ENCODE results near the gene PDRG1.

Gene PDRG1

DNA sequence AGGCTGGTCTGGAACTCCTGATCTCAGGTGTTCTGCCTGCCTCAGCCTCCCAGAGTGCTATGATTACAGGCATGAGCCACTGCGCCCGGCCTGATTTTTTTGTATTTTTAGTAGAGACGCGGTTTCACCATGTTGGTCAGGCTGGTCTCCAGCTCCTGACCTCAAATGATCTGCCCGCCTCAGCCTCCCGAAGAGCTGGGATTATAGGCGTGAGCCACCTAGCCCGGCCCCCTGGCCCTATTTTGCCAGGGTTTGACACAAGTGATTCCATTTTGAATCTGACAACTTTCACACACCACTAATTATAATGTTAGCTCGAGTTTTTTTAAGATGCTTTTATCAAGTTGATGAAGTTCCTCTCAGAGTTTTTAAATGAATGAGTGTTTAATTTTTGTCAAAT, 55.8 kb downstream of the PDRG1 start:
- no peak overlapping the region for H3K9ac ChIP-seq (ENCODE audit: low read depth, low read length)

DNA sequence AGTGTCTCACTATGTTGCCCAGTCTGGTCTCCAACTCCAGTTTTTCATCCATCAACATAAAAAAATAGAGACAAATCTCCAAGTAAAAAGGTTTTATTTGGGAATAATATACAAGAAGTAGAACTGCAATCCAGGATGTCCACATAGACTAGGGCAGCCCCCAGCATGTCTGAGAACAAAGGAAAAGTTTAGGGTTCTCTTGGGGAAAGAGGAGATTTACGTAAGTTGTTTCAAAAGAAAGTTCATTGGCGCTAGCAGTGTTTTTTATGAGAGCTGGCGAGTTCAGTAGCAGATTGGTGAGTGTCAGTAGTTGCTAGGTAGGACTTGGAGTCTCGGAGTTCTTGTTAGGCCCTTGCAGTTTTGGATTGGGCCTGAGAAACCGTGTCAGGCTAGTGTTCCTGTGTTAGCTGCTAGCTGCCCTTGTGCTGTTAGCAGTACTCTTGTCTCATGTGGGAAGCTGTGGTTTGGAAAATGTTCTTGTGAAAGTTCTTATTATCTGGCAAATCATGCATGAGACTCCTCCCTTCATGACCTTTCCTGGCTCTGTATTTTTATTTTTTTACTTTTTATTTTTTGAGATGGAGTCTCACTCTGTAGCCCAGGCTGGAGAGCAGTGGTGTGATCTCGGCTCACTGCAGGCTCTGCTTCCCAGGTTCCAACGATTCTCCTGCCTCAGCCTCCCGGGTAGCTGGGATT, 56.7 kb downstream of the PDRG1 start:
- H3K27me3 ChIP-seq (ENCODE audit: insufficient read depth, low read length), result no peaks in the 10 kb centered on the region
- no peaks in the 10 kb centered on the region for H3K36me3 ChIP-seq (ENCODE audit: insufficient read depth, low read depth, low read length)
- no peaks in the 10 kb centered on the region for H3K4me1 ChIP-seq (ENCODE audit: insufficient read depth, low read length)
- H3K4me3 ChIP-seq (ENCODE audit: low read length), result no peak overlapping the region
- no peak overlapping the region for H3K9ac ChIP-seq (ENCODE audit: low read depth, low read length)
- H3K27ac ChIP-seq (ENCODE audit: low read length), result no peak overlapping the region
- no peaks in the 10 kb centered on the region for H3K9me3 ChIP-seq (ENCODE audit: insufficient read depth, low read depth, low read length)

More for the DNA sequence above, 55.8 kb downstream of the PDRG1 start:
- Histone ChIP-seq H3K27ac (ENCODE audit: low read length) (no peak overlapping the region), H3K9me3 (ENCODE audit: insufficient read depth, low read depth, low read length) (no peaks in the 10 kb centered on the region), H3K4me1 (ENCODE audit: insufficient read depth, low read length) (no peaks in the 10 kb centered on the region), H3K27me3 (ENCODE audit: insufficient read depth, low read length) (no peaks in the 10 kb centered on the region), H3K36me3 (ENCODE audit: insufficient read depth, low read depth, low read length) (no peaks in the 10 kb centered on the region), H3K4me3 (ENCODE audit: low read length) (no peak overlapping the region)

All from iPS-20b (cell line).